MCF 10A (cell line): ENCODE results near the gene RELCH. TPM values are rescaled to one million over a fixed set of nuclear protein-coding genes. Genes with fewer than 3 reads are reported as not detected.

Source experiments
- BruUV-seq: library from RNA; stranded (reverse); fragments of 400-500 nt; replicated peaks from 2 replicates; lab custom pipeline; 2021; lab: Mats Ljungman, UMichigan
- CTCF ChIA-PET: fragments of 300-600 bp; sonication (Branson Sonifier 250); formaldehyde crosslinking; extraction: SDS; loops from one replicate; lab custom pipeline; 2021; ENCODE audit warnings: antibody characterized with exemption, inconsistent platforms; lab: Yijun Ruan, JAX
- POLR2A ChIA-PET: fragments of 300-600, 350-650 bp; sonication (Branson Sonifier 250); formaldehyde crosslinking; extraction: SDS; loops from one replicate; lab custom pipeline; 2020; ENCODE audit warnings: antibody characterized with exemption, inconsistent platforms; lab: Yijun Ruan, JAX
- DNase-seq: peaks from one replicate; pipeline ENCODE4 v3.0.0-alpha.2; 2018; ENCODE audit not compliant: unreplicated experiment
- H3K27ac Mint-ChIP-seq: one replicate; pipeline ENCODE4 v1.8.0; 2022; ENCODE audit warnings: mild to moderate bottlenecking, low read depth, mixed read lengths; ENCODE audit not compliant: unreplicated experiment
- H3K27me3 Mint-ChIP-seq: one replicate; pipeline ENCODE4 v1.8.0; 2022; ENCODE audit warnings: mixed read lengths; ENCODE audit not compliant: insufficient read depth, unreplicated experiment
- H3K36me3 Mint-ChIP-seq: one replicate; pipeline ENCODE4 v1.8.0; 2022; ENCODE audit warnings: mild to moderate bottlenecking, moderate library complexity, mixed read lengths; ENCODE audit not compliant: insufficient read depth, unreplicated experiment
- H3K4me1 Mint-ChIP-seq: one replicate; pipeline ENCODE4 v1.8.0; 2022; ENCODE audit warnings: mixed read lengths; ENCODE audit not compliant: insufficient read depth, unreplicated experiment
- H3K4me3 Mint-ChIP-seq: one replicate; pipeline ENCODE4 v1.8.0; 2022; ENCODE audit warnings: mild to moderate bottlenecking, moderate library complexity, mixed read lengths; ENCODE audit not compliant: unreplicated experiment
- H3K9me3 Mint-ChIP-seq: one replicate; pipeline ENCODE4 v1.8.0; 2022; ENCODE audit warnings: mixed read lengths; ENCODE audit not compliant: unreplicated experiment
- intact Hi-C: fragments of 100-400 bp; cut with micrococcal nuclease; formaldehyde crosslinking; loops from 2 replicates; pipeline ENCODE4 v1.14.1; 2022
- total RNA-seq: library from RNA; stranded (reverse); gene quantifications from 2 replicates; pipeline ENCODE4 v1.2.3, GENCODE V29; 2022
- TF ChIP-seq, protein P1 (sequence below): fragments of 200-600 bp; IDR thresholded peaks from one replicate; pipeline ENCODE4 v1.8.0; 2022; ENCODE audit warnings: antibody characterized with exemption, mild to moderate bottlenecking; ENCODE audit not compliant: unreplicated experiment

The RELCH gene
- total RNA-seq, 1 experiment from 2014 or later: 24.7 TPM

GRCh38 chr18:62187543-62188510 is 772 bp downstream of the RELCH start:
- ChIA-PET POLR2A (interaction anchor here (0.6 to 9.5 kb wide), 36 partner anchors 7 to 732 kb away, joined by 3 to 146 read pairs (median 5); partner anchors contain the start of genes PHLPP1 and ZCCHC2), CTCF (interaction anchor here (0.7 to 3.7 kb wide), 11 partner anchors 12 to 647 kb away, joined by 3 to 40 read pairs (median 3); no protein-coding TSS in a partner anchor)
- DNase-seq: peak; percentile 33
- H3K4me3 Mint-ChIP-seq: peak overlapping the region; percentile 100
- peaks cover 5% of the 10 kb centered on the region for H3K9me3 Mint-ChIP-seq
- peaks cover 11% of the 10 kb centered on the region for H3K4me1 Mint-ChIP-seq
- peaks cover 12% of the 10 kb centered on the region for H3K36me3 Mint-ChIP-seq
- TSS peak; percentile 34 for BruUV-seq
- no peaks in the 10 kb centered on the region for H3K27me3 Mint-ChIP-seq
- H3K27ac Mint-ChIP-seq: peak overlapping the region; percentile 95
- intact Hi-C loops: loop anchor here (10.0 kb wide), 2 partner anchors 337 to 787 kb away; partner anchors contain the start of gene ZCCHC2
- TF ChIP-seq, protein P1, sequence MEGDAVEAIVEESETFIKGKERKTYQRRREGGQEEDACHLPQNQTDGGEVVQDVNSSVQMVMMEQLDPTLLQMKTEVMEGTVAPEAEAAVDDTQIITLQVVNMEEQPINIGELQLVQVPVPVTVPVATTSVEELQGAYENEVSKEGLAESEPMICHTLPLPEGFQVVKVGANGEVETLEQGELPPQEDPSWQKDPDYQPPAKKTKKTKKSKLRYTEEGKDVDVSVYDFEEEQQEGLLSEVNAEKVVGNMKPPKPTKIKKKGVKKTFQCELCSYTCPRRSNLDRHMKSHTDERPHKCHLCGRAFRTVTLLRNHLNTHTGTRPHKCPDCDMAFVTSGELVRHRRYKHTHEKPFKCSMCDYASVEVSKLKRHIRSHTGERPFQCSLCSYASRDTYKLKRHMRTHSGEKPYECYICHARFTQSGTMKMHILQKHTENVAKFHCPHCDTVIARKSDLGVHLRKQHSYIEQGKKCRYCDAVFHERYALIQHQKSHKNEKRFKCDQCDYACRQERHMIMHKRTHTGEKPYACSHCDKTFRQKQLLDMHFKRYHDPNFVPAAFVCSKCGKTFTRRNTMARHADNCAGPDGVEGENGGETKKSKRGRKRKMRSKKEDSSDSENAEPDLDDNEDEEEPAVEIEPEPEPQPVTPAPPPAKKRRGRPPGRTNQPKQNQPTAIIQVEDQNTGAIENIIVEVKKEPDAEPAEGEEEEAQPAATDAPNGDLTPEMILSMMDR: no peak

- POLR2A ChIA-PET: interaction anchor here (0.7 to 2.3 kb wide), 3 partner anchors 10 to 60 kb away, joined by 3 to 33 read pairs (median 4); no protein-coding TSS in a partner anchor
- Mint-ChIP-seq H3K27me3 (no peaks in the 10 kb centered on the region), H3K27ac (no peak overlapping the region), H3K9me3 (peaks cover 5% of the 10 kb centered on the region), H3K4me1 (peaks cover 6% of the 10 kb centered on the region), H3K36me3 (peaks cover 12% of the 10 kb centered on the region), H3K4me3 (peak overlapping the region; percentile 100)
- intact Hi-C loops: loop anchor here (10.0 kb wide), 2 partner anchors 336 to 786 kb away; partner anchors contain the start of gene ZCCHC2
- no peak for DNase-seq
- BruUV-seq: no TSS peak
- CTCF ChIA-PET: interaction anchor here (0.6 to 0.7 kb wide), 2 partner anchors 11 to 1215 kb away, joined by 3 read pairs; no protein-coding TSS in a partner anchor
- TF ChIP-seq, protein P1: no peak
Measured at GRCh38 chr18:62189208-62189607, 2.2 kb downstream of the RELCH start.

- TF ChIP-seq, protein P1: no peak
- no peak overlapping the region for H3K27ac Mint-ChIP-seq
- POLR2A ChIA-PET: interaction anchor here (0.7 to 5.8 kb wide), 3 partner anchors 9 to 70 kb away, joined by 3 to 146 read pairs (median 6); partner anchors contain the start of genes PIGN and RELCH
- peaks cover 14% of the 10 kb centered on the region for H3K4me1 Mint-ChIP-seq
- intact Hi-C loops: no loop called here
- H3K4me3 Mint-ChIP-seq: no peak overlapping the region
- BruUV-seq: no TSS peak
- no peaks in the 10 kb centered on the region for H3K27me3 Mint-ChIP-seq
- no peak for DNase-seq
- H3K9me3 Mint-ChIP-seq: peaks cover 5% of the 10 kb centered on the region
- H3K36me3 Mint-ChIP-seq: peaks cover 5% of the 10 kb centered on the region
- CTCF ChIA-PET: interaction anchor here (0.5 to 0.7 kb wide), 2 partner anchors 328 to 820 kb away, joined by 3 to 4 read pairs; no protein-coding TSS in a partner anchor
Measured at GRCh38 chr18:62196079-62196478, 9.0 kb downstream of the RELCH start.
